GM19468 (cell line): Measurements from ENCODE around the gene PRCC.

Source experiments
- ATAC-seq: cut with Tn5 transposase; IDR thresholded peaks from one replicate; pipeline ENCODE4 v1.9.1; 2021; ENCODE audit warnings: mild to moderate bottlenecking, moderate library complexity, moderate number of reproducible peaks; ENCODE audit not compliant: unreplicated experiment; ENCODE audit errors: extremely low read depth

Gene PRCC

DNA sequence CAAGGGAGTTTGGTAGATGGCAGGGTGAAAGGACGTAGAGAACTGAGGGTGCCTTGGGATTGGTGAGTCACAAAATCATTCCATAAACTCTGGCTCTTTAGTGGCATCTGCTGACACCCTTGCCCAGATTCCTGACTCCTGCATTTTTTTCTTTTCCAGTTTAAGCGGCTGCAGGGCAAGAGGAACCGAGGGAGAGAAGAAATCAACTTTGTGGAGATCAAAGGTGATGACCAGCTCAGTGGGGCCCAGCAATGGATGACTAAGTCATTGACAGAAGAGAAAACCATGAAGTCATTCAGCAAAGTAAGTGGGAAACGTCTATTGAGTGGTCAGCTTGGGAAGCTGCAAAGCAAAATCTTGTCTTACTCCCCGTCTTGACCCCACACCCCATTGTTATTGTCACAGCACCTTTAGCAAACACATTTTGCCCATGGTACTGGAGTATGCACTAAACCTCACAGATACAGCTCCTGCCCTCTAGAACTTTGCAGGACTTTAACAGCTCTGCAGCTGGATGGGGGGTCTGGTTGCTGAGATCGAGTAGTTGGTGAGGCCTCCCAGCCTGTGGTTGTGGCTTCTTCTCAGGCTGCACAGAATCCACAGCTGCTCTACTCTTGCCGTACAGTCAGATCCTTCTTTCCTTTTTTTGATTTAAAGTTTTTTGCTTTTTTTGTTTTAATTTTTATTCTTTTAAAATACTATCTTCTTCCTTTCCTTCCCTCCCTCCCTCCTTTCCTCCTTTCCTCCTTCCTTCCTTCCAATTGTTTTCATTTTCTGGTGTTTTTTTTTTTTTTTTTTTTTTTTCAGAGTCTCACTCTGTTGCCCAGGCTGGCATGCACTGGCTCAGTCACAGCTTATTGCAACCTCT, 27.4 kb downstream of the PRCC start:
- ATAC-seq = no peak

DNA sequence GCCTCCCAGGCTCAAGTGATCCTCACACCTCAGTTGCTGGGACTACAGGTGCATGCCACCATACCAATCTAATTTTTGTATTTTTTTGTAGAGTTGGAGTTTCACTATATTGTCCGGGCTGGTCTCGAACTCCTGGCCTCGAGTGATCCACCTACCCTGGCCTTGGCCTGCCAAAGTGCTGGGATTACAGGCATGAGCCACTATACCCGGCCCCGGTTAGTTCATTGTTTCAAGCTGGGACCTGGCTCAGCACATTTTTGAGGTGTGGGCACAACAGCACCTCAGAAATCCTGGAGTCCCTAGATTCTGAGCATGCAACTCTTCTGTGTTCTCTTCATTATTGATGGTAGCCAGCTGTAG, 28.0 kb downstream of the PRCC start:
- no peak for ATAC-seq

DNA sequence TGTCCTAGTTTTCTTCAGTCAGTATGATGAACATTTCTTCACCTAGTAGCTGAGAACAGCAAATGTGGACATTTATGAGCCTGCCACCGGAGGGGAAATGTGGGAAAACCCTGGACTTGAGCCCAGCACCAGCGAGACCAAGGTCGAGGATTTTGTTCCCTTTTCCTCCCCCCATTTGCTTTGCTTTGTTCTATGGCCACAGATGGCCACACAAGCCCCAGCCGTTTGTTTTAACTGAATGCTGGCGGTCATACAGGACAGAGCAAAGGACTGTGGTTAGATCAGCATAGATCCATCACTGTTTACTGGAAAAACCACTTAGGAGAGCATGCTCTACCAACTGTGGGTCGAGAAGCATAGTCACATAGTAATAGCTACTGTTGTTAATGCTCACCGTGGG, 28.5 kb downstream of the PRCC start:
- ATAC-seq = no peak

DNA sequence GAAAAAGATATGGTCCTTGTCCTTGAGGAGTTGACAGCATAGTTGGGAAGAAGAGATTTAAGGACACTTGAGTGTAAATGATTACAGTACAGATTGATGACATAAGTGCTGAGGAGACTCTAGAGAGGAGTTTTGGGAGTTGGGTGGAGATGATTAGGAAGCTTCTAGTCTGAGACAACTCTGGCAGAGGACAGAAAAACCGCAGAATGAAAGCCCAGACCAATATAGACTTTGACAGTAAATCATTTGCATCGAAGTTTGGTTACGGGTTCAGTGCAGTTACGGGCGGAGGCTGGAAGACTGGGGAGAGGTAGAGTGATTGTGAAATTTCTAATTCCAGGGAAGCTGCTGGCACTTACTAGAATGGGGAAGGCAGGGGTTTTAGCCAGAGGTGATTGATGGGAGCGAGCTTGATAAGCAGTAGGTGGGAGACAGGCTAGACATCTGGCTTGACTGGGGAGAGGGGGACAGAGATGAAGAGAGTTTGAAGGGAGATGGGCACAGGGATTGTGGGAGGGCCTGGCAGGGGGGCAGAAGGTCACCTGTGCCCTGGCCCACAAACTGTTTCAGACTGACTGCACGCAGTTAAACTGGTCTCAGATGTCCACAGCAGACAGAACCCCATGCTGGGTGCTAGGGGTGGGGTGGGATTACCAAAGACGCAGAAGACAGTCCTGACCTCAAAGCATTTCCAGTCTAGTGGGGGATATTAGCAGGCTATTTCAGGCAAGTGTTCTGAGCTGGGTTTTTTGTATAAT, 29.2 kb downstream of the PRCC start:
- ATAC-seq = no peak

DNA sequence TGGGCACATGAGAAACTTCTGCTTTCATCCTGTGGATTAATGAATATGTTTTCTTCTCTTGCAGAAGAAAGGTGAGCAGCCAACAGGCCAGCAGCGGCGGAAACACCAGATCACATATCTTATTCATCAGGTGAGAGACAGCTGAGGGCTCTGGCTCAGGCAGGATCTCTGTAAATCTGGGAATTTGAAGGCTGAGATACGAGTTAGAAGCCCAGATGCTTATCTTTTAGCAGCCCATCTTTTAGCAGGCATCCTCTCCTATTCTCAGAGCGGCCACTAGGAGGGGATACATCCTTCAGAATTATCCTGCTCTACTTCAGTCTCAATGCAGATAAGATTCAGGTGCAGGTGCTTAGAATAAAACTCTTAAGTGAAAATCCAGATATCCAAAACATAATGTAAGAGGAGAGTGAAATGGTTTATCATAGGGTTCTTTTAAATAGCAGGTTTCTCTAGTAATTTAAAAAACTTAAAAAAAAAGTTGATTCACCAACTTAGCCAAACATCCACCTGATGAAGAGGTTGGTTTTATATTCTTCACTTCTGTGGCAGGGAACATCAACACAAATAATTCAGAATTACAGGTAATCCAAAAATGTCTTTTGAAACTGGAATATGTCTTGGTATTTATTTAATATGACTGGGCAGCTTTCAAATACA, 30.0 kb downstream of the PRCC start:
- no peak for ATAC-seq

DNA sequence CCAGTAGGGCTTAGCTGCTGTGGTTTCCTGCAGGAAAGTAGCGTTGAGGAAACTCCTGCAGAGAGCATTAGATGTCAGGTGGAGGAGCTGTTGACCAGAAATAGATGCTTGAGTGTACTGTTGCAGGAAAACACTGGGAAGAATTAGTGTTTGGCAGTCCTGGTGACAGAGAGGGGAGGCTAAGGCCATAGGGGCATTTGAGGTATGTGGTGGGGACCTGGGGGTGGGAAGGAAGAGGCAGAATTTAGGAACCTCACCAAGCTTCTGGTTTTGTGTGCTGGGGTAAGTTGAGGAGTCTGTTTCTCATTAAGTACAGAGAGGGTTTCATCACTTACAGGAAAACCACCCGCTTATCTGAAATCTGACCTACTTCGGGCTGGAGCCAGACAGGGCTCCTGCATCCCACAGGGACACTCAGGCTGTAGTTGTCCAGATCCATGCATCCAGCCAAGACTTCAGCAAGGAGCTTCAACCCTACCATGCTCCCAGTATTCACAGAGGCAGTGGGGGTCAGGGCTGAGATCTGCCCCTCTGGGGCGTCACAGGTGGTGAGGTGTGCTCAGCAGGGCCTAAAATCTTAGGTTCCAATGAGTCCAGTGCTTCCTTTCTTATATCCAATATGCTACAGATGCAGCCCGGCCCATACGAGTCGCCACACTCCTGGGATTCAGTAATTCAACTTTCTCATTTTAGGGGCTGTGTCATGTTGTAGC, 34.2 kb downstream of the PRCC start:
- no peak for ATAC-seq

DNA sequence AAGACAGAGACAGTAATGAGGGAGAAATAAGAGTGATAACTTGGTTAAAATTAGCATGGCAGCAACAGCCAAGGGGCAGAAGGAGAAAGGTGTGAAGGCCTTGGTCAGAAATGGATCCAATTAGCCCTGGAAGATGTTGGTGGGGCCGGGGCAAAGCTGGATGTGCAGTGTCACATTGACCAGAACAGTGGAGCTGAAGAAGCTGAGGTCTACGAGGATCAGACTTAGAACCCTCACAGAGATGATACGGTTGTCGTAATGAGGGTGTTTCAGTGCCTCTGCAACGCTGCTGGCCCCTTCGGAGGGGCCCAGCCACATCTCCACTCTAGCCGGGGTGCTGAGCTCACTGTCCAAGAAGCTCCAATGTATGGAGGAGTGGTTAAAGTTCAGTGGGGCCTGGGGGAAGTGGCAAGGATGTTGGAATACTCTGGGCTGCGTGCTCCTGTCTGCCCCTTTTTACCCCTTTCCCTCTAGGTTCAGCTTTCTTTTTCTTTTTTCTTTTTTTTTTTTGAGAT, 35.1 kb downstream of the PRCC start:
- no peak for ATAC-seq

DNA sequence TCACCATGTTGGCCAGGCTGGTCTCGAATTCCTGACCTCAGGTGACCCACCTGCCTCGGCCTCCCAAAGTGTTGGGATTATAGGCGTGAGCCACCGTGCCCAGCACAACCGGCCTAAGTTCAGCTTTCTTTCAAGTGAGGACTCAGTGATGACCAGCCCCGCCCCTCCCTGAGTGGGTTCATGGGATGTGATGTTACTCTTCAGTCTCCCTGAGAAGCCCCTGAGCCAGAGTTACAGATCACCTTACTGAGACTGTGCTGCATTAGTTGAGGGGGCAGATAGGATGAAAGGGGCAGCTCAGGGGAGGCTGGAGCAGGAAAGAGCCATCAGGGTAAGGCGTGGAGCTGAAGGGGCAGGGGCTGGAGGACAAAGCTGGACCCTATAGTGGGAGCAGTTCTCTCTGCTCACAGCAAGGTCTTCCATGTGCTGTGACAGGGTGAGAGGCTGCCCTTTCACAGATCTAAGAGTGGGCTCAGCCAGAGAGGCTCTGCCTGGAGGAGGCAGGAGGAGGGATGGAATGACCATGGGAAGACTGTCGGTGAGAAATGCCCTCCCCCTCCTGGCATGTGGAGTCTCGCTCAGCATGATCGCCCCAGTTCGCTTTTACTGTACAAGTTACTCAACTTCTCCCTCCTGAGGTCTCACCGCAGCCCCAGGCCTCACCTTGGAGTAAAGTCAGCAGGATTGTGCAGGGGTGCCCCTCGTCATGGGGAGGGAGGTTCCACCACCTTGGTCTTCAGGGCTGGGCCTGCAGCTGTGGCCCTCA, 35.9 kb downstream of the PRCC start:
- ATAC-seq = no peak

DNA sequence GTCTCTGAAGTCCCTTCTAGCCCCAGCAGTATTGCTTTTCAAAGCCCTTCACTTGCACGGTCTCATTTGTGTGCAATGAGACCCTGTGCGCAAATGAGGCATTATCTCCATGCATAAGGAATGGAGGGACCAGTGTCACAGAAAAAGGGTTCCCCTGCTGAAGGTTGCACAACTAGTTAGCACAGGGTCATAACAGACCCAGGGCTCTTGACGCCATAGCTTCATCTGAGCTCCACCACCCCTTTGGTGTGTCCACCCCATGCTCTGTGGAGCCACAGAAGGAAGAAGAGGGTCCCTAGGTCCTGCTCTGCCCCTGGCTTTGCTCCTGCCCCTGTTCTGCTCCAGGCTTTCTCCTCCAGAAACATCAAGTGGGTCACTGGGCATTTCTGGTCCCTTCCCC, 36.7 kb downstream of the PRCC start:
- ATAC-seq = no peak

DNA sequence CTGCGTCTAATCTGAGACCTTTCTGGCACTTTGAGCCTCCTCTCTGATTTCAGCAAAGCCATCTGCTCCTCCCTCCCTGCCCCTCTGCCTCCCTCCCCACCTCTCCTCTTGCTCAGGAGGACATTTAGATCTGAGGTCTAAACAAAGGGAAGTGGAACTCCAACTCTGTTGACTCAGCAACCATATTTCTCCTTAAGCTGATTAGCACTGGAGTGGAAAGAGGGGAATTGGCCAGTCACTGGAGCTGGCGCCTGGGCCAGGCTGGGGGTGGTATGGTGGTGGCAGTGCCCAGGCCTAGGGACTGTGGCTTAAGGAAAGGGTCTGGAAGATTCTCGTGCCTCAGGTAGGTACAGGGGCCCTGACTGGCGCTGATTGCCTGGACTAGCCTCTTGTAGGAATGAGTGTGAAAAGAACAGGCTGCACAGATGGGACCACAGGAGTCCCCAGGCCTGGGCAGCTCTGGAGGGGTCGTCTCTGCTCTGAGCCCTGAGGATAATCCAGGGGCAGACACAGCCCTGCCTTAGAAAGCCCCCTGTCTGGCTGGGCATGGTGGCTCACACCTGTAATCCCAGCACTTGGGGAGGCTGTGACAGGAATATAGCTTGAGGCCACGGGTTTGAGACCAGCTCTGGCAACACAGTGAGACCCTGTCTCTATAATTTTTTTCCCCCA, 37.4 kb downstream of the PRCC start:
- no peak for ATAC-seq

DNA sequence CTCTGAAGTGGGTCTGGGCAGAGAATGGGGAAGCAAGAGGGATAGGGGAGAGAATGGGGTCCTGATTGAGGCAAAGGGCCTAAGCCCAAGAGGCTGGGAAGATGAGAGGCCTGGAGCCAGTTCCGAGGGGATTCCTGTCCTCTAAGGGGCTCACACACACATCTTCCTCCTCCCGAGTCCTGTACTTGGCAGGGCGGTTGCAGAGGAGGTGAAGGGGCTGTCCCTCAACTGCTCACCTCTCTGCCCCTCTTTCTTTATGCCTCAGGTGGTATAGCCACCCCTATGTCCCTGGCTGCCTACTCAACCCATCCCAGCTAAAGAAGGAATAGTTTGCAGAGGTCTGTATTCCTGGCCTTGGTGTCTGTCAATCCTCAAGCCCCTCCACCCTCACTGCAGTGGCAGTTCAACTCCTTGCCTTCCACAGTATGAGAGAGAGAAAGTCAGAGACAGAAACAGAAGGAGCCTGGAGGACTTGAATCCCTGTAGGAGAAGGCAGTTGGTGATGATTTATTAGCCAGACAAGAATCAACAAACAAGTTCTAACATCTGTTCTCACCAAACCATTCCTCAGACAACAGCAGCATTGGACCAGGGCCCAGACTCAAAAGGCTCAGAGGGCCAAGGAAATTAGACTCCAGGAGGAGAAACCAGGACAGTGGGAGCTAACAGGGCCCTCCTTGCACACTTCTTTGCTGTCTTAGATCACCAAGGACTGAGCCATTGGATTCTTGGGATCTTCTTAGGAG, 38.6 kb downstream of the PRCC start:
- ATAC-seq = no peak

DNA sequence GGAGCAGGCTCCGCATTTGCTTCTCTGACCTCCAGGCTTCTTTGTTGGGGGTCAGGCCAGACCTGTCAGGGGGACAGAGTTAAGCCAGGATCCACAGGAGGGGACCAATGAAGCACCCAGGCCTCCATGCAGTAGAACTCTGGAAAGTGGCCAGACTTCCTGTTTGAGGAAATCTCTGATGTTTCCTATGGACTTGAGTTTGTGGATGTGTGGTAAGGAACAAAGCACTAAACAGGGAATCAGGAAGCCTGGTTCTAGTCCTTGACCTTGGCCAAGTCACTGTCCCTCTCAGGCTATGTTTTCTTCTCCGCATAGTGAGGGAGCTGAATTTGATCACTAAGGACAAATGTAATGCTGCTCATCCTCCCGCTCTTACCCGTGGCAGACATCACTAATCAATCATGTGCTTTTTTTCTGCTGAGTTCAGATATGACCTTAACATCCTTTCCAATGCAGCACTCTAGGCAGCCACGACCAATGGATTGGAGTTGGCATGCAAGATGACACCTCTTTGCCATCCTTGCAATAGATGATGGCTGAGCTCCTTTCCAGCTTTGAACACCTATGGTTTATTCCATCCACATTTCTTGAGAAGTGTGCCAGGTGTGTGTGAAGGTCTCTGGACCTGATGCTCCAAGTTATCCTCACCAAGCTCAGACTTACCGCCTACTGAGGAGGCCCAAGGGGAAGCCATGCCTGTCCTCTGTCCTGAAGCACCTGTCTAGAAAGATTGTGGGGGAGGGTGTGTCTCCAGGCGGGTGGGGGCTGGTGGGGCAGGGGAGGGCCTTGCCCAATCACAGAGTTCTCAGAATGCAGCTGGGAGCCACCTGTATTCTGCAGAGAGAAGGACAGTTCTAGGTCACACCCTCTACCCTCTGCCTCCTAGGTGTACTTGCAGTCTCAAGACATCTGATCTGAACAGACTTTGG, 39.4 kb downstream of the PRCC start:
- ATAC-seq = no peak

DNA sequence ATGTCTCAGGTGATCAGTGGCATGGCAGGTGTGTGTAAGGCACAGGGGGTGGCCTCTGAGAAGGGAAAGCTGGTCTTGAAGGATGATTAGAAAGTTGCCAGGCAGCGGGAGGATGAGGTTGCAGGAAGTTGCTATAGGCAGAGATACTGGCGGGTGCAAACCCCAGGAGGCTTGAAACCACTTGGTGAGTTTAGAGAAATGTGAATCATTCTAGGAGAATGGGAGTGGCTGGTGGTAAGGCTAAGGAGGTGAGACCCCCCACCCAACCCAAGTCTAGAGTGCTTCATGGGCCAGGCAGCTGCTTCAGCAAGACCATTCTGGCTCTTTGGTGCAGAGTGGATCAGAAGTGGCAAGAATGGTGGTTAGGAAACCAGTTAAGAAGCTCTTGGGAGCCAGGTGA, 40.3 kb downstream of the PRCC start:
- no peak for ATAC-seq

DNA sequence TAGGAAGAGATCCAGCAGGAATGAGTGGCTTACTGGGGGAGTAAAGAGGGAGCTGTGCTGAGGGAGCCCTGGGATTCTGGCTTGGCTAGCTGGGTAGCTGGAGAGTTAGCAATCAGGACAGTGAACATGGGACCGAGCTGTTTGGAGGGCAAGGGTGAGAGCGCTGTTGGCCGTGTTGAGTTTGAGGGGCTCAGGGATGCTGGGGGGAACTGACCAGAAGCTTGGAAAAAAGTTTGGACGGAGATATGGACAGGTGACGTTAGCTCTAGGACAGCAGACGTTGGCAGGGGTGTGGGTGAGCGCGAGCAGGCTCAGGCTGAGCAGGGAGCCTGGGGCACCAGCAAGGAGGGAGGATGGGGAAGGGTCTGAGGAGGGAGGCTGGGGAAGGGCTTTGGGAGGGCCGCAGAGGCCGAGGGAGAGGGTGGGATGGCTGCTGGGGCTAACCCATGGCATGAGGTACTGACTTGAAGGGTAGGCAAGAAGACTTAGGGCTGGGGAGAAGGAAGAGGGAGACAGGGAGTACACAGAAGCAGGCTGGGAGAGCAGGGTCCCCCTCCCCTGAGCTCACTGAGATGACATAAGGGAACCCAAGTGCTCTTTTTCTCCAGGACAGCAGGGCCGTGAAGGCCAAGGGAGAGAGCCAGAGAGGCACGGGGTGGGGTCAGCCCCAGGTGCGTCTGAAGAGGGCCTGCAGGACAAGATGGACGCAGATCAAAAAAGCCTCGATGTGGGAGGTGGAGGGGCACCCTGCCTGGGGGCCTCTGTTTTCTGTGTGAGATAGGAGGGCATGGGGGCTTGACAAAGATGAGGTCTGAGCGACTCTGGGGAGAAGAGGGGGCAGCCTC, 41.1 kb downstream of the PRCC start:
- ATAC-seq = no peak

DNA sequence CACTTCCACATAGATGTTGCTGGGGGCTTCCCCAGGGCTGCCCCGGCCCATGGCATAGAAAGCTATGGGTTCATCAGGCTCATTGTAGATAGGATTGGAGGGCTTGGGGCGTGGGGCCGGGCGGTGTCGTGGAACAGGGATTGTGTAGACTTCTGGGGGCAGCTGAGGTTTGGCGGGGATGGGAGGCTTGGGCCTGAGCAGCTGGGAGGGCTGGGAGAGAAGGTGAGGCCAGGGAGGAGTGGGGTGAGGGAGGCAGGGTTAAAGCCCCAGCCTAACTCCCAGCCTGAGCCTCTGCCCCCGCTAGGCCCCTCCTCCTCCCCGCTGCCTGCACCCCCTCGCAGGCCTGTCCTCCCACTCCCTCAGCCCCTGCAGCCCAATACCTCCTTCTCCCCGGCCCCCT, 41.9 kb downstream of the PRCC start:
- ATAC-seq = no peak

DNA sequence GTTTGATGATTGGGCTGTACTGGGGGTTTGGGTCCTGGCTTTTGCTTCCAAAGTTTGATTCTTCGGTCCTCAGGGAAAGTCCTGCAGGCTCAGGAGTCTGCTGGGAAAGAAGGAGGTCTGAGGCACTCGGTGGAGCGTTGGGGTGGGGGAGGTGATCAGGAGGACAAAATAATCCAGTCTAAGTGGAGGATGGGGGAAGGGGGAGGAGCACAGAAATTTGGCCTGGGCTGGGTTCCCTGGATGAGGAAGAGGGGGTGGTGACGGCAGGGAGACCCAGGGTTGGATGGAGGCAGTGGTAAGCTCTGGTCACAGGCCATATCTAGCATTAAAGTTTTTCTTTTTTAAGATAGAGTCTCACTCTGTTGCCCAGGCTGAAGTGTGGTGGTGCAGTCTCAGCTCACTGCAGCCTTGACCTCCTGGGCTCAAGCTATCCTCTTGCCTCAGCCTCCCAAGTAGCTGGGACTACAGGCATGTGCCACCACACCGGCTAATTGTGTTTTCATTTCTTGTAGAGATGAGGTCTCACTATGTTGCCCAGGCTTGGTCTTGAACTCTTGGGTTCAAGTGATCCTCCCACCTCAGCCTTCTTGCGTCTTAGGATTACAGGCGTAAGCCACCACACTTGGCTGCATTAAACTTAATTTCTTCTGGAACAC, 42.5 kb downstream of the PRCC start:
- no peak for ATAC-seq
